H1 (cell line): Measurements from ENCODE around the gene EPN2. TPM values are rescaled to one million over a fixed set of nuclear protein-coding genes. Genes with fewer than 3 reads are reported as not detected.

Source experiments
- HDAC6 ChIP-seq: IDR thresholded peaks from one replicate; pipeline ENCODE4 v1.7.1; 2012; ENCODE audit warnings: low read depth, mild to moderate bottlenecking, inconsistent platforms, low read length, moderate library complexity
- POU5F1 ChIP-seq: IDR thresholded peaks from 2 replicates; pipeline ENCODE4 v1.6.1; 2011; ENCODE audit warnings: low read depth, mild to moderate bottlenecking, low read length, moderate library complexity
- RAD21 ChIP-seq, 2 experiments: IDR thresholded peaks in 1 of 2; conservative IDR thresholded peaks in 1 of 2; 2 replicates each; pipeline ENCODE4 v1.6.1; 2011; ENCODE audit warnings: low read depth in 2 of 2, low read length in 2 of 2, improper control_type of control experiment in 1 of 2, inconsistent platforms in 1 of 2, mild to moderate bottlenecking in 1 of 2, moderate library complexity in 1 of 2
- RFX5 ChIP-seq: IDR thresholded peaks from 2 replicates; pipeline ENCODE4 v1.6.1; 2011; ENCODE audit warnings: low read depth, low read length, improper control_type of control experiment, borderline replicate concordance
- RNF2 ChIP-seq: fragments of 200-900, 300-1000 bp; sonication (generic); IDR thresholded peaks from 2 replicates; pipeline ENCODE4 v1.7.1; 2016; ENCODE audit warnings: borderline replicate concordance, low read depth, mild to moderate bottlenecking, antibody characterized with exemption, low read length; ENCODE audit not compliant: poor library complexity, severe bottlenecking; ENCODE audit errors: missing control alignments
- SAP30 ChIP-seq: fragments of 300-600 bp; sonication (generic); IDR thresholded peaks from 2 replicates; pipeline ENCODE4 v1.7.1; 2012; ENCODE audit warnings: low read length, moderate library complexity, mild to moderate bottlenecking, inconsistent platforms; ENCODE audit not compliant: insufficient read depth, insufficient replicate concordance
- SIRT6 ChIP-seq: IDR thresholded peaks from one replicate; pipeline ENCODE4 v1.7.1; 2012; ENCODE audit warnings: low read length, inconsistent platforms
- TEAD4 ChIP-seq: IDR thresholded peaks from 2 replicates; pipeline ENCODE4 v1.6.1; 2012; ENCODE audit warnings: low read depth, low read length, inconsistent platforms, mixed read lengths
- polyA plus RNA-seq, 7 experiments: library from polyadenylated mRNA; depleted of rRNA in 3 of 7; stranded (reverse) in 5 of 7; unstranded in 2 of 7; fragments of >200 nt in 5 of 7; fragments of 200-250 nt in 2 of 7; gene quantifications; 1 replicate in 5 of 7; 2 replicates in 1 of 7; 4 replicates in 1 of 7; pipeline versions ENCODE4 v1.2.1 to v1.2.3, GENCODE V29; 2011 to 2013; ENCODE audit warnings: missing spikeins in 2 of 7, mixed read lengths in 2 of 7
- total RNA-seq: library from RNA; stranded (reverse); fragmentation: NEBNext Ultra II Directional; extraction: Animal tissue kit (Norgen Biotek cat#: 25700); gene quantifications from 2 replicates; pipeline ENCODE4 v1.2.1, GENCODE V29; 2021
- TF ChIP-seq, protein P1 (sequence below), 3 experiments: IDR thresholded peaks; 1 replicate in 2 of 3; 2 replicates in 1 of 3; pipeline versions ENCODE4 v1.5.1 to v1.6.1; 2011; ENCODE audit warnings: low read length in 3 of 3, mild to moderate bottlenecking in 3 of 3, inconsistent platforms in 2 of 3, low read depth in 1 of 3, moderate library complexity in 1 of 3; ENCODE audit not compliant: insufficient read depth in 1 of 3; ENCODE audit errors: control extremely low read depth in 1 of 3

The EPN2 gene
- total and polyA plus RNA-seq, 2 of the 8 experiments (the other 6 are each of a cell fraction or from before 2014, with no cell fraction given) = 28.7 to 55.8 TPM

DNA sequence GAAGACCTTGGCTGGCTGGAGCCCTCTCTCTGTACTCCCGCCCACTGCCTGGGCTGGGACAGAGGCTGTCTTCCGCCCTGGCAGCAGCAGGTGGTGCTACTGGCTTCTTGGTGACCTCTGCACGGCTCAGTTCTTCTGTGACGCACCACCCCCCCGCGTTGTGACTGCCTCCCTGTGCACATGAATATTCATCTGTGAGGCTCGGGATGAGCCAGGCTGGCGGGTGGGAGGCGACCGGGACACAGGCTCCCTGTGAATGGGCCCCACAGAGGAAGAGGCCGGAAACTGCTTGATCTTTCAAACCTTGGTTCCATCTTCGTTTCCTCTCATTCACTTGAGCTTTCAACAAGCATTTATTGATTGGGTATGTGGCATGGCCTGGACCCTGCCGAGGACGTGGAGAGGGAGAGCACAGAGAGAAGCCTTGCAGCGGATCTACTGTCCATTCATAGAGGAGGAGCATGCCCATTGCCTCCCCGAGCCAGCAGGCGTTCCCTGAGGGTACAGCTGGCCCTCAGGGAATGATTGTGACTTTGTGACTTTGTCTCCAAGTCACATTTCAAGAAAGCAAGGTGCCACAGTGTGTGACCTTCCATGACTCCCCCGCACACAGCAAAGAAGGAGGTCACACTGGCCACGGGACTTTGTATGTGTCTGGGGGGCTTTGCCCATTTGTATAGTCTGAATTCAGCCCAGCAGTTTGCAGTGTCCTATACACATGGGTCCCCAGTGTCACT is 80.4 kb downstream of the EPN2 start (continued):
- TF ChIP-seq SIRT6 = no peak
- no peak for TF ChIP-seq RNF2
- no peak for TF ChIP-seq RFX5
- no peak for TF ChIP-seq TEAD4
- no peak for TF ChIP-seq SAP30
- TF ChIP-seq, protein P1, sequence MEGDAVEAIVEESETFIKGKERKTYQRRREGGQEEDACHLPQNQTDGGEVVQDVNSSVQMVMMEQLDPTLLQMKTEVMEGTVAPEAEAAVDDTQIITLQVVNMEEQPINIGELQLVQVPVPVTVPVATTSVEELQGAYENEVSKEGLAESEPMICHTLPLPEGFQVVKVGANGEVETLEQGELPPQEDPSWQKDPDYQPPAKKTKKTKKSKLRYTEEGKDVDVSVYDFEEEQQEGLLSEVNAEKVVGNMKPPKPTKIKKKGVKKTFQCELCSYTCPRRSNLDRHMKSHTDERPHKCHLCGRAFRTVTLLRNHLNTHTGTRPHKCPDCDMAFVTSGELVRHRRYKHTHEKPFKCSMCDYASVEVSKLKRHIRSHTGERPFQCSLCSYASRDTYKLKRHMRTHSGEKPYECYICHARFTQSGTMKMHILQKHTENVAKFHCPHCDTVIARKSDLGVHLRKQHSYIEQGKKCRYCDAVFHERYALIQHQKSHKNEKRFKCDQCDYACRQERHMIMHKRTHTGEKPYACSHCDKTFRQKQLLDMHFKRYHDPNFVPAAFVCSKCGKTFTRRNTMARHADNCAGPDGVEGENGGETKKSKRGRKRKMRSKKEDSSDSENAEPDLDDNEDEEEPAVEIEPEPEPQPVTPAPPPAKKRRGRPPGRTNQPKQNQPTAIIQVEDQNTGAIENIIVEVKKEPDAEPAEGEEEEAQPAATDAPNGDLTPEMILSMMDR (IDR thresholded peaks at IDR 0.05; ENCODE audit: control extremely low read depth in 1 of 3, insufficient read depth in 1 of 3, low read depth in 1 of 3, low read length in 3 of 3) = peak; percentile 34 to 56 (median 49)
- peak; percentile 55 to 67 for TF ChIP-seq RAD21 (IDR thresholded peaks at IDR 0.05 in 1 of 2, conservative IDR thresholded peaks at IDR 0.05 in 1 of 2; ENCODE audit: low read depth in 2 of 2, low read length in 2 of 2)
- no peak for TF ChIP-seq HDAC6
- TF ChIP-seq POU5F1 = peak; percentile 78
